ENCODE data around the gene HPS6.

DNA sequence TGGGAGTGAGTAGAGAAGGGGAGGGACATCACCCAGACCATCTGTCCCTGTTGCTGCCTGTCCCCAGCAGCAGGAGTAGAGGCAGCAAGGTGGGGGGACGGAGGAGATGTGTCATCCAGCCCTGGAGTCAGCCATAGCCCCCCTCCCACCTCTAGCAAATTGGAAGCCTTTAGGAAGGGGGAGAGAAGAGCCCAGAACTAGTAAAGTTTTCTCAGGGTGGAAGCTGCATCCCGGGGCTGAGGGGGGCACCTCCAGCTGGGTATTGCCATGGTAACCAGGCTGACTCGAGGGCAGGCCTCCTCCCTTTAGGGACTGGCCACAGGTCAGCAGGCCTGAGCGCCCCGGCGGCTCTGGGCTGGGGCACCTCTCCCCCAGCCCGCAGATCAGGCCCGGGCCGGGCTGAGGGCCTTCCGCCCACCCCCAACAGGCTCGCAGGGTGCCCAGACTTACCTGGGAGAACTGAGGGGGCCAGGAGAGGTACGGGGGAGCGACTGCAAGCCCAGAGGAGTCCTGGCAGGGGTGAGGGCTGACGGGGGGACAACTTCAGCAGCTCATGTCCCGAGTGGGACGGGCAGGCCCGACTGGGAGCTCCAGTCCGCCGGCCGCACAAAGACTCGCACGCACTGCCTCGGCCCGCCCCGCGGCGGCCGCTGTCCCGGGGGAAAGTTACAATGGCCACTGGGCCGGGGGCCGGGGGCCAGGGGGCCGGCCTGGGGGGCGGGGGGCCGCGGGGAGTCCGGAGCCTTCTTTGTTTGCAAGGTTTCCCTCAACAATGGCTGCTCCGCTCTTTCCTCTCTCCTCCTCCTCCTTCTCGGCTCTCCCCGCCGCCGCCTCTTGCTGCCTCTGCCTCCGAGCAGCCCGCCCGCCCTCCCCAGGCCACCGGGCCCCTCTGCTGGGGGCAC is 49.1 kb downstream of the HPS6 start:
- TF ChIP-seq, protein P1, sequence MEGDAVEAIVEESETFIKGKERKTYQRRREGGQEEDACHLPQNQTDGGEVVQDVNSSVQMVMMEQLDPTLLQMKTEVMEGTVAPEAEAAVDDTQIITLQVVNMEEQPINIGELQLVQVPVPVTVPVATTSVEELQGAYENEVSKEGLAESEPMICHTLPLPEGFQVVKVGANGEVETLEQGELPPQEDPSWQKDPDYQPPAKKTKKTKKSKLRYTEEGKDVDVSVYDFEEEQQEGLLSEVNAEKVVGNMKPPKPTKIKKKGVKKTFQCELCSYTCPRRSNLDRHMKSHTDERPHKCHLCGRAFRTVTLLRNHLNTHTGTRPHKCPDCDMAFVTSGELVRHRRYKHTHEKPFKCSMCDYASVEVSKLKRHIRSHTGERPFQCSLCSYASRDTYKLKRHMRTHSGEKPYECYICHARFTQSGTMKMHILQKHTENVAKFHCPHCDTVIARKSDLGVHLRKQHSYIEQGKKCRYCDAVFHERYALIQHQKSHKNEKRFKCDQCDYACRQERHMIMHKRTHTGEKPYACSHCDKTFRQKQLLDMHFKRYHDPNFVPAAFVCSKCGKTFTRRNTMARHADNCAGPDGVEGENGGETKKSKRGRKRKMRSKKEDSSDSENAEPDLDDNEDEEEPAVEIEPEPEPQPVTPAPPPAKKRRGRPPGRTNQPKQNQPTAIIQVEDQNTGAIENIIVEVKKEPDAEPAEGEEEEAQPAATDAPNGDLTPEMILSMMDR (IDR thresholded peaks at IDR 0.05), result no peak
- TF ChIP-seq POLR2A (IDR thresholded peaks at IDR 0.05), result no peak

Measured in heart left ventricle (tissue), 13 donors.